GDM1 (cell line): ENCODE data around the gene UPP2.

Experiments used
- DNase-seq: peaks from one replicate; lab custom pipeline; 2025; lab: John Stamatoyannopoulos, UW

The UPP2 gene

DNA sequence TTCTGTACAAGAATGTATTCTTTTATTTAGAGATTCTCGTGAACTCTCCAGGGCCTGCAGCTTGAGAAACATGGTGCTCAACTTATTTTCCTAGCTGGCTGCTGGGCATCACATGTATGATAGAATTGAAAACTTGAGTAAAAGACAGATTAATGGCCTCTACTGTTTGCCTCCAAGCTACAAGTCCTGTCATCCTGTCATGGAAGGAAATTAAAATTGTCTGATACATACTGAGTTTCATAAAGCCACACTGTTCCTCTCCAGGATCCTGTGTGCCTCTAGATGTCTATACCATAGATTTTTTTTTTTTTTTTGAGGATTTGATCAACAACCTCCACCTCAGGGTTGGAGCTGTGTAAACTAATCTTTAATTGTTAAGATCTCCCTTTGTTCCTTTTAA, 38.5 kb downstream of the UPP2 start:
- no peak for DNase-seq

DNA sequence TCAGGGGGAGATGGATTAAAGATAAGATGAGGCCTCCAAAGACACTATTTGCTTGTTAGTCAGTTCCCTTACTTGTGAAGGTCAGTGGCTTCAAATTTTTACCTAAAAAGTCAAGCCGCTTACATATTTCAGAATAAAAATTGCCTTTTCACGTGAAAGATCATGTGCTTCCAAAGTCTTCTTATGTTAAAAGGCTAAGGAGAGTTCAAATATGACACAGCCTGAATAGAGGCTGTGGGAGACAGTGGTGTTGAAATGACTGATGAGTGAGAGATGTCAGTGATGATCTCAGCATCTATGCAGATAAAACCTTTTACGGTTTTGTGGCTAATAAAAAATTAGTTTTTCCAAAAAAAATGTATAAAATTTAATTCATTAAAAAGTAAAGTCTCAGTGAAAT, 40.5 kb downstream of the UPP2 start:
- no peak for DNase-seq

DNA sequence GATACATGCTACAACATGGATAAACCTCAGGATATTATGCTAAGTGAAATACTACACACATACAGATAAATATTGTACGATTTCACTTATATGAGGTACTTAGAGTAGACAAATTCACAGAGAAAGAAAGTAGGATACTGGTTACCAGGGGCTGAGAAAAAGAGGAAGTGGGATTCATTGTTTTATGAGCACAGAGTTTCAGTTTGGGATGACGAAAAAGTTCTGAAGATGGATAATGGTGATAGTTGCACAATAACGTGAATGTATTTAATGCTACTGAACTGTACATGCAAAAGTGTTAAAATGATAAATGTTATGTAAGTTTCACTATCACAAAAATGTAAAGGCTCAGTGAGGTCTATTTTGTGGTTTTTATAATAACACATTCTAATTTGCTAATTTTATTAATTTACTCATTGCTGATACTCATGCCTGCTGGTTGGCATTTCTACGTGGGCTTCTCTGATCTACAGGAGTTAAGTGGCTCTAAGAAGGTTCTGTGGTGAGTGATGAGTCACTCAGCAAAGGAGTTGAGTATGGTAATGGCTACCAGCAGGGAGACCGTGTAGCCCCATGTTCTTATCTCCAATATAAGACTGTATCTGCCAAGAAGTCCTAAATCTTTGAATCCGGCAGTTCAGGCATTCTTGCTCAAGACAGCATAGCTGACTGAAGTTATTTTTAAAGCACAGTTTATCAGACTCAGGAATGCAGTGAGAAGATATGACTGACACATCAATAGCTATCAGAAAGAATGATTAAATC, 41.1 kb downstream of the UPP2 start:
- DNase-seq: peak; percentile 17

DNA sequence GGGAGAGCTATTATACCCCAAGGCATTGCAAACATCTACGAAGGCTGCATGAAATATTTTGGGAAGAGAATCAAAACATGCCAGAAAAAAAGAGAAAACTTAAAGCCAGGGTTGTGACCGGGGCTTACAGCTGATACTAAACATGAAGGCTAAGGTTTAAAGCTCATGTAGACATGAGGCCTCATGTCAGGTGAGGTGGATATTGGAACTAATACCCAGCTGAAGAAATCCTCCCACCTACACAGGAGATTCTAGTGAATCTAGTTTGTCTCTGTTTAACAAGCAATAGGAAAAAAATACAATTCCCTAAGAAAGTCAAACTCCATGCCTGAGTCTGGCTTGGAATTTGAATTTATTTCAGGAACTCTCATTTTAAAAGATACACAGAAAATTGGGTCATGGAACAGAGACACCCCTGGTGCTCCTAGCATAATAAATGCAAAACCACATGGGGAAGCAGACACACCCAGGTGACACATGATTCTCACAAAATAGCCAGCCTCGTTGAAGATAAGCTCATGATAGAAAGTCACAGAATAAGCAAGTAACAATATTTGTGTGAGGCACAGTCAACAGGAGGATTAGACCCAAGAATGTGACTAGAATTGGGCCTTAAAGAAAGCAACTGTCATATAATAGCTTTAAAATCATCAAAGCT, 42.2 kb downstream of the UPP2 start:
- no peak for DNase-seq

DNA sequence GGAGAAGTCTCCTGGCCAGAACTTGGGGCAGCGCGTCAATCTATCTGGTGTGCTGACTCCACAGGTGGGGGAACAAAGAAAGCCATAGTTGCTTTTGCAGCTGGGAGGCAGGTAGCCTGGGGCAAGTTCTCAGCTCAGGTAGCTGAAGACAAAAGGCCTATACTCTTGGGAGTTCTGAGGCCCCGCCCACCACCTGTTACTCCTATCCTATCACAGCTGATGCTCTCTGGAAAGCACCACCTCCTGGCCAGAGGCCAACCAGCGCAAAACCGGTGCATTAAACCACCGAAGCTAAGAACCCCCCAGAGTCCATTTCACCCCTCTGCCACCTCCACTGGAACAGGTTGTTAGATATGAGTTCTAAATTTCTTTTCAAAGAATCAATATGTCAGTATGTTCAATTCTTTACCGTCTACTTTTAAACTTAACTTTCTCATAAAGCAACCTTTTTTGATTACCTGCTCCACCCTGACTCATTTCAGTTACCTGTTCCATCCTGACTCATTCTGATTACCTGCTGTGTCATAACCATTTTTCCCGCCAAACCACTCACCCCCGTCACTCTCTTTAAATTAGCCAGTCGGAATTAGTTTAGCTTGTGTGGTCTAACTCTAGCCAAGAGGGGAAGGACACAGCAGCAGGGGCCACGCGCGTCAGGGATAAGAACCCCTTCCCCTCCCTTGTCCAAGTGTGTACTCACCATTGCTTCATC, 43.4 kb downstream of the UPP2 start:
- DNase-seq: no peak

DNA sequence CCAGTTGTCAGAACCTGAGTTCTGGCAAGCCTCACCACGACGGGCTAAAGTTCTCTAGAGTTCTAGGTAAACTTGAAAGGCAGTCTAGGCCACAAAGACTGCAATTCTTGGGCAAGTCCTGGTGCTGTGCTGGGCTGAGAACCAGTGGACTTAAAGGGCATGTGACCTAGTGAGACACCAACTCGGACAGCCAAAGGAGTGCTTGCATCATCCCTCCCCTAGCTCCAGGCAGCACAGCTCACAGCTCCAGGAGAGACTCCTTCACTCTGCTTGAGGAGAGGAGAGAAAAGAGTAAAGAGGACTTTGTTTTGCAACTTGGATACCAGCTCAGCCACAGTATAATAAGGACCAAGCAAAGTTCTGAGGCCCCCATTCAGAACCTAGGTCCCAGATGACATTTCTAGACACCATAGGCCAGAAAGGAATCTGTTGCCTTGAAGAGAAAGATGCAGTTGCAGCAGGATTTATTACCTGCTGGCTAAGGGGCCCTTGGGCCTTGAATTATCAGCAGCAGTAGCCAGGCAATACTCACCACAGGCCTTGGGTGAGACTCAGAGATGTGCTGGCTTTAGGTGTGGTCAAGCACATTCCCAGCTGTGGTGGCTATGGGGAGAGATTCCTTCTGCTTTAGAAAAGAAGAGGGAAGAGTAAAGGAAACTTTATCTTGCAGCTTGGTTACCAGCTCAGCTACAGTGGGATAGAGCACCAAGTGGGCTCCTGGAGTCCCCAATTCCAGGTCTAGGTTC, 51.8 kb downstream of the UPP2 start:
- DNase-seq: no peak

DNA sequence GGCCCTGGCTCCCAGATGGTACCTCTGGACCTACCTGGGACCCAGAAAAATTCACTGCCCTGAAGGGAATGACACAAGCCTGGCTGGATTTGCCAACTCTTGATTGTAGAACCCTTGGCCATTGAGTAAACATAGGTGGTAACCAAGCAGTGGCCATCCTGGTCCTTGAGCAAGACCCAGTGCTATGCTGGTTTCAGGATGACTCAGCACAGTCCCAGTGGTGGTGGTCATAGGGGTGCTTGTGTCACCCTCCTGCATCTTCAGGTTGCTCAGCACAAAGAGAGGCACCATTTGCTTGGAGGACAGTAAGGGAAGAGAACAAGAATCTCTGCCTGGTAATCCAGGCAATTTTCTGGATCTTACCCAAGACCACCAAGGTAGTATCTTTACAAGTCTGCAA, 52.9 kb downstream of the UPP2 start:
- DNase-seq: no peak

DNA sequence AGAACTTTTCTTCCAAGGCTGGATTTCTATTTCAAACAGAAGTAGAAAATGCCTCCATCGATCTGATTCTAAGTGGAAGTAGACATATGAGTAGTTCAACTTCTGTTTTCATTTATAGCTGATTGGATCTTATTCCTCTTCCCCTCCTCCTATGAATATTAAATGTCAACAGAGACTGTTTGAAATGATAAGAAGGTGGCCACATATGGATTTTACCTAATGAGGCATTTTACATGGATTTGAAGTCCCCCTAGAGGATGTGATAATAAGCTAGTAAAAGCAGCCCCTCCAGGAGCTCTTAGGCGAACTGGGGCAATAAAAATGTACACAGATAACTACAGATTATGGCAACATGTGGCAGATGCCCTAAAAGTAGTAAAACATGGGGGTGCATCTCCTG, 71.0 kb downstream of the UPP2 start:
- no peak for DNase-seq

DNA sequence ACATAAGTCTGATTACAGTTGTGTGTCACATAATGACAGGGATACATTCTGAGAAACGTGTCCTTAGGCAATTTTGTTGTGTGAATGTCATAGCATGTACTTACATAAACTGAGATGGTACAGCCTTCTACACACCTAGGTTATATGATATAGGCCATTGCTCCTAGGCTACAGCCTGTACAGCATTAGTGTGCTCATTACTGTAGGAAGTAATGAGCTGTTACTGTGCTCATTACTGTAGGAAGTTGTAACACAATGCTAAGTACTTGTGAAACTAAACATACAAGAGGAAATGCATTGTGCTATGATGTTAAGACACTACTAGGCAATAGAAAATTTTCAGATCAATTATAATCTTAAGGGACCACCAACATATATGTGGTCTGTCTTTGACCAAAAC, 72.8 kb downstream of the UPP2 start:
- DNase-seq: no peak

DNA sequence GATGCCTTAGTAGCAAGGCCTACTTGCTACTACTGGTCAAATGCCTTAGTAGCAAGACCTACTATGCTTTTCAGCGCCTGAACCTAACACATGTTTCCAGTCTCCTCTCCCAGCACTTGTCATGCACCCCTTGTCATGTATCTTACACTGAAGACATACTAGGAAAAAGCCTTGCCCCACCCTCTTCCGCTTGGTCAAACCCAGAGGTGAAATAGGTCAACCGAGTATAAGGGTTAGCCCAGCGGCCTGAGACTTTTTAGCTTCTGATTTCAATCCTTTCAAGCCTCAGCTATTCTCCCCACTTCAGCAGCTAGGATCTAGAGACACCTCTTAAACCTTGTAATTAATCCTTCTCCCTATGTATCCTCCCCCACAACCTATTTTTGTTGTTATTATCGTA, 73.3 kb downstream of the UPP2 start:
- DNase-seq: no peak

DNA sequence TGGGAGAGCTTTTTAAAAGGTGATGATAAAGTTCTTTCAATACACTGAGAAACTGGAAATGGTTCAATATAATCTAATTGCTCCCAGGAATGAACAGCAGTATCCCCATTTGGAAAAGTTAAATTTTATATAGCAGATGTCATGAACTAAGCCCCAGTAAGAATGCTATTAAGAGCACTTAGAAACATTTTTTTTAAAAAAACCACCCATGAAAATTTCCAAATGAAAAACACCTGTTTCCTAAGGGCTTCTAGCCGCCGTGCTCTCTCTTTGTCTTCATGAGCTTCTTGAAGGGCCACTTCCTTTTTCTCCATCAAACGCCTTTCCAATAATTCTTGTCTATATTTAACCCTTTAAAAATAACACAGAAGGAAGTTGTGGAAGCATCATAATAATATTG, 77.0 kb downstream of the UPP2 start:
- DNase-seq: no peak

DNA sequence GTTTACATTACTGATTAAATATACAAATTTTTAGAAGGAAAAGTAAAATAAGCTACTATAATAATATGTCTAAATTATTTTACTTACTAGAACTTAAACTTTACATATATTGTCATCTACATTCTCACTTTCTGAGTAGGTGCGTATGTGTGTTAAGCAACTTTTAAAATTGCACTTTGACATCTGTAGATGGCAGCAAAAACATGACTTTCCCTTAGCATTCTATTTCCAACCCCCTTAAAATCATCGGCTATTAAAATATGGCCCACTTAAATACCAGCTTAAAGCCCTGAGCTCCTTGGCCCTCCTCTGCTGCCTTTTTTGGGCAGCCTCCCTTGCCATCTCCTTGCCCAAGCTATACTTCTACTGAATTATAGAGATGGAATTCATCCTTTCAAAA, 78.0 kb downstream of the UPP2 start:
- peak; percentile 18 for DNase-seq

DNA sequence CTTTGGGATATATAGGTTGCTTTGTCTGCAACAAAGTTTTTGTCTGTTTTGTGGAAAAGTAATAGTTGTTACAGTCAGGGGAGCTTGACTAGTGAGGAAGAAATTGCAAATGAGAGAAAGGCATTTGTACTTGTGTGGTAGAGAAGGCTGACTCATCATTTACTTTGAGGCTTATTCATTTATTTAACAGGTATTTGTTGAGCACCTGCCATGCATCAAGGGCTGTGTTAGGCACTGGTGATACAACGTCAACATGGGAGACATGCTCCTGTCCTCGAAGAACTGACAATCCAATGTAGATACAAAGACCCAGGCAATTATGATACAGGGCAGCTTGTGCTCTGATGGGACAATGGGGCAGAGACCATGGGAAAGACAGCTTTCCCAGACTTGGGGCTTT, 79.5 kb downstream of the UPP2 start:
- no peak for DNase-seq

DNA sequence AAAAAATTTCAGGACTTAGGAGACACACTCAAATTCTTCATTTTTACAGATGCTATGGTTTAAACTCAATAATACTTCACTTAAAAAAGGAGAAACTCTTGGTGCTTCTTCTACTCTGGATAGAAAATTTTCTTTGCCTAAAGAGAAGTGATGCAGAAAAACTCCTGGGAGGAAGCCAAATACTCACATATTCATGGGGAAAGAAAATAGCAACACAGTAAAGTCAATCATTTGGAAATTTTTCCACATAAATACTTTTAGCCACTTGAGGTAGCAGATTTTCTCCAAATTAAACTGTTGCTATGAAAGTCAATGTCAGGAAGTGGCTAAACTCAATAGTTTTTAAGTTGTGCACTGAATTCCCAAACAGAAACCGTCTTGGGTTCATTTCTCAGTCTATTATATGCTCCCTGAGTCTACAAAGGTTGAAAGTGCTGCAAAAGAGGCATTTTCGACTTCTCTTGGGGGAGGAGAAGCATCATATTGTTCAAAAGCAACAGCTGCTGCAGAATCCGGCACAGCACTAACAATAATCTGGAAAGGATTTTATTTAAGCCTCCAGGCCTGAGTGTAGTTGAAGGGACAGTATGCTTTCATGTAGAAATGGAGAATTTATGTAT, 81.1 kb downstream of the UPP2 start:
- no peak for DNase-seq

DNA sequence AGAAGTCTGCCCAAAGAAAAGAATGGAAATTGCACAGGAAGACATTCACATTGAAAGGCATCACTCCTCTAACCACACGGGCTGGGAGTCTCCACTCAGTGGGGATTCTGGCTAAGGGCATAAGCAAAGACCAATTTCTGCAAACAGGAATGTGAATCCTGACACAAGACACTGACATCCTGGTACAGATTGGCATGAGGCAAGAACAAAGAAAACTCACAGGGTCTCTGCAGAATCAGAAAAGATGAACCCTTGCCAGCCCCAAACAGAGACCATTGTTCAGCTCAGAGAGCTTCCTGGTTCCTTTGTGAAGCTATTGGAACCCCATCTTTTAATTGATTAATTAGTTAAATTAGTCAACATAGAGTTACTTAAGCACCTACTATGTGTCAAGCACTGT, 82.3 kb downstream of the UPP2 start:
- no peak for DNase-seq

DNA sequence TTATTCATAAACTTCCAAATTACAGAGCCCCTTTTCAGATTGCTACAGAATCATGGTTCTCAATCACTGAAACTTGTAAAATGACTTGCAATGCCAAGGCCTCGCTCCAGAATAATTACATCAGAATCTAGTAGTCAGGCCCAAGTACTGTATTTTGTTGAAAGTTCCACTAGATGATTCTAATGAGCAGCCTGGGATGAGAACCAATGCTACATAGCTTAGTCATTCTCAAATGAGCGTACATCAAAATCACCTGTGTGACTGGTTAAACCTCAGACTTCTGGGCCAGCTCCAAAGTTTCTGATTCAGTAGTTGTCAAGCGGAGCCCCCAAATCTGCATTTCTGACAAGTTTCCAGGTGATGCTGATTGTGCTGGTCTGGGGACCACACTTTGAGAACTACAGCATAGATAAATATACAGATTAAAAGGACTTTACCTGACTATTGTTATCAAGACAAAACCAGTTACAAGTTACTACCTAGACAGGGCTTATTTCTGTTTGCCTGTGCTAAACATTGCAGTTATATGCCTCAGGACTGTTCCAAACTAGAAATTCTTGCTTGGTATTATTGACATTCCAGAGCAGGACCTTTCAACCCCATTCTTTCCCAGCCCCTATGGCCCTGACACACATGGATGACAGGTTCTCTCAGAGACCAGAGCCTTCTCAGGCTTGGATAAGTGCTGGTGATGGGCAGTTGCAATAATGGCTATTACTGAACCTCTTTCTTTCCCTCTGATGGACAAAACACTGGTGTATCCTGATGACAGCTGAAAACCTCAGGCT, 83.1 kb downstream of the UPP2 start:
- DNase-seq: no peak
